ENCODE measurements around the gene ZNF668. TPM values are rescaled to one million over a fixed set of nuclear protein-coding genes. Genes with fewer than 3 reads are reported as not detected.

The ZNF668 gene
- total and polyA plus RNA-seq, 2 of the 8 experiments (the other 6 are each of a cell fraction or from before 2014, with no cell fraction given): 14.0 to 14.3 TPM

- DNase-seq (ENCODE audit: low read depth in 1 of 2, low spot score in 2 of 2) (no peak), FAIRE-seq (no peak)
- no peak overlapping the region for H3K18ac ChIP-seq (ENCODE audit: extremely low read depth, low read length)
- H3K4me2 ChIP-seq (ENCODE audit: insufficient read depth in 1 of 2, low read depth in 2 of 2, low read length in 2 of 2): no peak overlapping the region
- no peak overlapping the region for H3K4ac ChIP-seq (replicated peaks; ENCODE audit: insufficient read length, low read depth, low read length)
- H4K5ac ChIP-seq (ENCODE audit: insufficient read length, low read depth, low read length): no peak overlapping the region
- H4K8ac ChIP-seq (ENCODE audit: extremely low read depth, insufficient read depth, low read length): no peak overlapping the region
- peaks cover 6 to 28% (median 14%) of the 10 kb centered on the region in 4 experiments; a peak in 6 of 8 replicates for H3K36me3 ChIP-seq (ENCODE audit: control insufficient read depth in 2 of 4, insufficient read depth in 4 of 4, low read length in 3 of 4)
- H2BK20ac ChIP-seq (ENCODE audit: low read length): no peak overlapping the region
- H3K14ac ChIP-seq (ENCODE audit: insufficient read length): no peak overlapping the region
- H4K91ac ChIP-seq (replicated peaks; ENCODE audit: insufficient read length, low read length): no peak overlapping the region
- no peak overlapping the region for H2BK12ac ChIP-seq (ENCODE audit: low read depth, low read length)
- H3K79me2 ChIP-seq (ENCODE audit: control insufficient read depth in 1 of 2, insufficient read depth in 2 of 2, low read length in 2 of 2): peaks cover 0 to 5% of the 10 kb centered on the region in 2 experiments; a peak in 1 of 4 replicates
- no peak overlapping the region for H2BK15ac ChIP-seq (ENCODE audit: low read length)
- no peaks in the 10 kb centered on the region for H3K23me2 ChIP-seq (ENCODE audit: low read depth, low read length)
- no peak overlapping the region for H3K4me3 ChIP-seq (ENCODE audit: extremely low read depth in 1 of 4, insufficient read depth in 2 of 4, low read depth in 3 of 4, low read length in 4 of 4)
- H2AK5ac ChIP-seq (ENCODE audit: low read depth, low read length): no peak overlapping the region
- ChIA-PET POLR2A (ENCODE audit: partially characterized antibody) (interaction anchor here (0.8 to 1.4 kb wide), 2 partner anchors 14 to 141 kb away, joined by 3 read pairs; partner anchors contain the start of gene PYCARD), CTCF (ENCODE audit: partially characterized antibody) (interaction anchor here (0.5 to 1.3 kb wide), 7 partner anchors 11 to 107 kb away, joined by 3 read pairs; partner anchors contain the start of gene HSD3B7)
- H3K79me1 ChIP-seq (ENCODE audit: low read depth, low read length): peaks cover under 1% of the 10 kb centered on the region; the same call in 1 of the 2 replicates
- H2AFZ ChIP-seq (ENCODE audit: low read length): no peak overlapping the region
- 97% methylated on average over 37 of the region's 42 CpGs; no CpG with 5 or more reads in 1 of the 2 experiments for WGBS, 2 experiments (ENCODE audit: extremely low coverage in 1 of 2, insufficient coverage in 1 of 2, insufficient read length in 1 of 2, insufficient replicate concordance in 2 of 2, low coverage in 1 of 2, low lambda C conversion rate in 2 of 2, missing lambda C conversion rate in 1 of 2)
- H3K27ac ChIP-seq (ENCODE audit: low read depth, low read length): no peak overlapping the region
- H2BK5ac ChIP-seq (ENCODE audit: low read depth, low read length): no peak overlapping the region
- H4K20me1 ChIP-seq (replicated peaks in 1 of 2; ENCODE audit: control insufficient read depth in 1 of 2, insufficient read depth in 2 of 2, low read length in 2 of 2): peaks cover 0 to 15% of the 10 kb centered on the region in 2 experiments
- H3K56ac ChIP-seq (replicated peaks; ENCODE audit: insufficient read length, low read depth, low read length): no peak overlapping the region
- no peaks in the 10 kb centered on the region for H3K27me3 ChIP-seq (replicated peaks in 1 of 4; ENCODE audit: control insufficient read depth in 3 of 4, extremely low read depth in 1 of 4, insufficient read depth in 3 of 4, low read length in 3 of 4)
- H3K9ac ChIP-seq (replicated peaks in 1 of 4; ENCODE audit: extremely low read depth in 1 of 4, low read depth in 3 of 4, low read length in 3 of 4): no peak overlapping the region
- no peaks in the 10 kb centered on the region for H3K4me1 ChIP-seq (replicated peaks in 1 of 4; ENCODE audit: control insufficient read depth in 3 of 4, insufficient read depth in 4 of 4, low read length in 3 of 4)
- H2BK120ac ChIP-seq (replicated peaks; ENCODE audit: low read depth, low read length): no peak overlapping the region
- TF ChIP-seq POLR2AphosphoS5 (IDR thresholded peaks at IDR 0.05; ENCODE audit: low read depth, low read length) (no peak), TAF7 (optimal IDR thresholded peaks at IDR 0.05; ENCODE audit: borderline replicate concordance, low read depth, low read length) (no peak), GTF2F1 (IDR thresholded peaks at IDR 0.05; ENCODE audit: borderline replicate concordance, low read depth, low read length) (no peak), RFX5 (IDR thresholded peaks at IDR 0.05; ENCODE audit: borderline replicate concordance, low read depth, low read length) (no peak), ATF3 (IDR thresholded peaks at IDR 0.05; ENCODE audit: insufficient read depth, low read depth, low read length) (no peak), RXRA (IDR thresholded peaks at IDR 0.05; ENCODE audit: insufficient read depth, low read depth, low read length) (no peak), SIRT6 (IDR thresholded peaks at IDR 0.05; ENCODE audit: low read length) (no peak), FOSL1 (IDR thresholded peaks at IDR 0.05; ENCODE audit: insufficient read depth, low read depth, low read length) (no peak), JUND (IDR thresholded peaks at IDR 0.05; ENCODE audit: low read length) (no peak), TAF1 (IDR thresholded peaks at IDR 0.05; ENCODE audit: low read depth, low read length) (no peak)
- no peaks in the 10 kb centered on the region for H3K9me3 ChIP-seq (ENCODE audit: insufficient read depth in 2 of 2, low read depth in 1 of 2, low read length in 1 of 2)
- H3K23ac ChIP-seq (ENCODE audit: insufficient read length): no peak overlapping the region
Measured at GRCh38 chr16:31061126-31061812, 12.8 kb downstream of the ZNF668 start.
